A549 (cell line): Measurements from ENCODE around the gene GCC1. TPM values are rescaled to one million over a fixed set of nuclear protein-coding genes. Genes with fewer than 3 reads are reported as not detected.

Experiments
- ATAC-seq, 2 experiments: fragments of 200-7000 bp in 1 of 2; fragments of >200 bp in 1 of 2; cut with Nextera tagmentation in 1 of 2; cut with Tn5 transposase in 1 of 2; 3 replicates each; pipeline versions ENCODE4 v1.8.0 to v1.9.1; 2018 to 2020; ENCODE audit warnings: mild to moderate bottlenecking in 1 of 2, moderate library complexity in 1 of 2
- CTCF ChIA-PET: fragments of 300-600 bp; sonication (Branson Sonifier 250); formaldehyde crosslinking; extraction: SDS; loops from one replicate; lab custom pipeline; 2021; ENCODE audit warnings: antibody characterized with exemption, inconsistent platforms; lab: Yijun Ruan, JAX
- POLR2A ChIA-PET: fragments of 350-600 bp; formaldehyde crosslinking; extraction: SDS; loops from one replicate; lab custom pipeline; 2021; ENCODE audit warnings: antibody characterized with exemption, inconsistent platforms; lab: Yijun Ruan, JAX
- DNase-seq, 2 experiments: peaks; one replicate each; pipeline versions ENCODE4 v3.0.0 to v3.0.0-alpha.2; 2011 to 2016; ENCODE audit warnings: low read depth in 1 of 2, low spot score in 1 of 2
- FAIRE-seq: peaks from 2 replicates; lab custom pipeline; 2011; peaks lifted over from hg19 to GRCh38; lab: Jason Lieb, UNC
- H3K27ac ChIP-seq, 2 experiments: fragments of >200 bp; sonication (Bioruptor Twin); formaldehyde crosslinking; 3 replicates each; pipeline ENCODE4 v1.5.1; 2016 to 2017
- H3K4me1 ChIP-seq: fragments of >200 bp; sonication (Bioruptor Twin); formaldehyde crosslinking; 3 replicates; pipeline ENCODE4 v1.6.1; 2016
- H3K4me2 ChIP-seq: fragments of >200 bp; sonication (Bioruptor Twin); formaldehyde crosslinking; 3 replicates; pipeline ENCODE4 v1.6.1; 2016
- H3K4me3 ChIP-seq: fragments of >200 bp; sonication (Bioruptor Twin); formaldehyde crosslinking; 3 replicates; pipeline ENCODE4 v1.5.1; 2016
- H3K9me3 ChIP-seq: fragments of >200 bp; sonication (Bioruptor Twin); formaldehyde crosslinking; 3 replicates; pipeline ENCODE4 v1.6.1; 2016
- E2F6 ChIP-seq: IDR thresholded peaks from 2 replicates; pipeline ENCODE4 v1.6.1; 2012; ENCODE audit warnings: low read depth, borderline replicate concordance
- ESRRA ChIP-seq: fragments of 150-350 bp; IDR thresholded peaks from 2 replicates; pipeline ENCODE4 v1.6.1; 2014; ENCODE audit warnings: mild to moderate bottlenecking, low read length, borderline replicate concordance
- HOXB5 ChIP-seq: fragments of 250-450 bp; sonication (Bioruptor Pico); IDR thresholded peaks from 2 replicates; pipeline ENCODE4 v1.5.0; 2020; ENCODE audit warnings: mild to moderate bottlenecking, moderate library complexity
- JUNB ChIP-seq: fragments of >200 bp; sonication (Bioruptor Twin); formaldehyde crosslinking; IDR thresholded peaks from 2 replicates; pipeline ENCODE4 v1.6.1; 2016
- RCOR1 ChIP-seq: fragments of 150-350 bp; IDR thresholded peaks from 2 replicates; pipeline ENCODE4 v1.6.1; 2014; ENCODE audit warnings: antibody characterized with exemption, low read length, low read depth
- SMC3 ChIP-seq: fragments of >200 bp; sonication (Bioruptor Twin); formaldehyde crosslinking; IDR thresholded peaks from 3 replicates; pipeline ENCODE4 v1.6.1; 2018; ENCODE audit warnings: inconsistent platforms
- TFCP2L1 ChIP-seq: fragments of 250-450 bp; sonication (Bioruptor Pico); IDR thresholded peaks from 2 replicates; pipeline ENCODE4 v1.5.0; 2021; ENCODE audit warnings: mild to moderate bottlenecking
- USF2 ChIP-seq: fragments of 450-650 bp; IDR thresholded peaks from 2 replicates; pipeline ENCODE4 v1.6.1; 2014; ENCODE audit warnings: antibody characterized with exemption
- WGBS: methylation state at CpG from one replicate; pipeline ENCODE4 v1.1.6; 2017; ENCODE audit errors: missing lambda C conversion rate; 5-methylcytosine and 5-hydroxymethylcytosine counted together
- polyA plus RNA-seq, 4 experiments: library from polyadenylated mRNA; depleted of rRNA in 3 of 4; stranded (reverse); fragments of >200 nt; fragmentation: RNase III in 1 of 4; extraction: RNeasy Plus Mini Kit Qiagen cat#74134 plus additional on column Dnase treatment in 1 of 4; gene quantifications; 2 replicates in 3 of 4; 3 replicates in 1 of 4; pipeline ENCODE4 v1.2.3, GENCODE V29; 2011 to 2017

Gene GCC1
- polyA plus RNA-seq, 2 of the 4 experiments (the other 2 are of a cell fraction): 13.4 to 15.7 TPM

- Histone ChIP-seq H3K27ac (no peak overlapping the region), H3K4me3 (no peak overlapping the region), H3K9me3 (no peaks in the 10 kb centered on the region), H3K4me2 (no peak overlapping the region), H3K4me1 (no peaks in the 10 kb centered on the region)
- DNase-seq (no peak), ATAC-seq (no peak), FAIRE-seq (no peak)
- WGBS: 4% methylated on average over 5 of the region's 5 CpGs
- no peak for TF ChIP-seq ESRRA
- no peak for TF ChIP-seq JUNB
- TF ChIP-seq HOXB5 (CRISPR knock-in tag): no peak
- ChIA-PET POLR2A (no interaction called here), CTCF (interaction anchor here (0.6 to 1.8 kb wide), 2 partner anchors 20 to 187 kb away, joined by 3 to 5 read pairs; no protein-coding TSS in a partner anchor)
Observed at GRCh38 chr7:127534636-127535035, 50.8 kb downstream of the GCC1 start.

GRCh38 chr7:127532736-127533135 is 52.7 kb downstream of the GCC1 start:
- ATAC-seq (no peak), FAIRE-seq (no peak), DNase-seq (no peak)
- Histone ChIP-seq H3K4me2 (no peak overlapping the region), H3K27ac (no peak overlapping the region), H3K4me3 (no peak overlapping the region), H3K4me1 (no peaks in the 10 kb centered on the region), H3K9me3 (no peaks in the 10 kb centered on the region)
- TF ChIP-seq USF2: no peak
- ChIA-PET POLR2A (no interaction called here), CTCF (interaction anchor here (1.4 kb wide), 1 partner anchor 19 kb away, joined by 3 read pairs; no protein-coding TSS in a partner anchor)

GRCh38 chr7:127532151-127532550 is 53.2 kb downstream of the GCC1 start:
- no peak overlapping the region for H3K4me2 ChIP-seq
- FAIRE-seq: no peak
- ATAC-seq: no peak
- WGBS: 41% methylated on average over 2 of the region's 2 CpGs
- no peak overlapping the region for H3K4me3 ChIP-seq
- no peak for DNase-seq
- no peaks in the 10 kb centered on the region for H3K4me1 ChIP-seq
- ChIA-PET POLR2A (no interaction called here), CTCF (no interaction called here)
- no peak overlapping the region for H3K27ac ChIP-seq
- no peaks in the 10 kb centered on the region for H3K9me3 ChIP-seq
- TF ChIP-seq TFCP2L1 (CRISPR knock-in tag) (no peak), RCOR1 (no peak), SMC3 (no peak), E2F6 (no peak), USF2 (no peak)

Other genes with a start within 250 kb of the GCC1 start
- gene ZNF800, start 192.9 kb downstream of the GCC1 start, polyA plus RNA-seq (2011; rRNA removed): 17.2 and 17.8 TPM in 2 replicates
- gene ZNF800, start 192.9 kb downstream of the GCC1 start, polyA plus RNA-seq (2017; fragmentation: RNase III; extraction: RNeasy Plus Mini Kit Qiagen cat#74134 plus additional on column Dnase treatment): 8.7 to 10.2 TPM (median 9.0 TPM) in 3 replicates
- 150 and 163 TPM in 2 replicates for gene ARF5, start 2.8 kb upstream of the GCC1 start, polyA plus RNA-seq (2011; rRNA removed)
- 163 to 175 TPM (median 172 TPM) in 3 replicates for gene ARF5, start 2.8 kb upstream of the GCC1 start, polyA plus RNA-seq (2017; fragmentation: RNase III; extraction: RNeasy Plus Mini Kit Qiagen cat#74134 plus additional on column Dnase treatment)
- gene FSCN3, start 8.1 kb upstream of the GCC1 start, polyA plus RNA-seq (2011; rRNA removed): 0.09 and 0.31 TPM in 2 replicates
- gene FSCN3, start 8.1 kb upstream of the GCC1 start, polyA plus RNA-seq (2017; fragmentation: RNase III; extraction: RNeasy Plus Mini Kit Qiagen cat#74134 plus additional on column Dnase treatment): 0.15 to 0.42 TPM (median 0.26 TPM) in 3 replicates
- not detected in 2 replicates for gene PAX4, start 32.5 kb upstream of the GCC1 start, polyA plus RNA-seq (2011; rRNA removed)
- not detected in 3 replicates for gene PAX4, start 32.5 kb upstream of the GCC1 start, polyA plus RNA-seq (2017; fragmentation: RNase III; extraction: RNeasy Plus Mini Kit Qiagen cat#74134 plus additional on column Dnase treatment)
- gene SND1, start 66.6 kb upstream of the GCC1 start, polyA plus RNA-seq (2011; rRNA removed): 132 and 138 TPM in 2 replicates
- gene SND1, start 66.6 kb upstream of the GCC1 start, polyA plus RNA-seq (2017; fragmentation: RNase III; extraction: RNeasy Plus Mini Kit Qiagen cat#74134 plus additional on column Dnase treatment): 102 to 105 TPM (median 105 TPM) in 3 replicates